CD14-positive monocyte (primary cell): ENCODE results near the gene WWOX. TPM values are rescaled to one million over a fixed set of nuclear protein-coding genes. Genes with fewer than 3 reads are reported as not detected.

Experiments used
- DNase-seq, 3 donors: peaks; one replicate each; pipeline ENCODE4 v3.0.0-alpha.2; 2011 to 2022
- H2AFZ ChIP-seq: 2 replicates; pipeline ENCODE4 v1.6.0; 2012; ENCODE audit warnings: mild to moderate bottlenecking, low read depth, low read length, inconsistent platforms; ENCODE audit not compliant: insufficient read depth, poor library complexity, severe bottlenecking
- H3K27ac ChIP-seq, 2 donors: 1 replicate in 1 of 2; 2 replicates in 1 of 2; pipeline ENCODE4 v1.5.1; 2012 to 2013; ENCODE audit warnings: low read length in 2 of 2, control low read depth in 1 of 2, inconsistent platforms in 1 of 2, low read depth in 1 of 2, mild to moderate bottlenecking in 1 of 2
- H3K27me3 ChIP-seq, 2 donors: one replicate each; pipeline versions ENCODE4 v1.6.0 to v1.6.1; 2011 to 2013; ENCODE audit warnings: low read length in 2 of 2; ENCODE audit not compliant: control insufficient read depth in 2 of 2, insufficient read depth in 2 of 2
- H3K36me3 ChIP-seq, 2 donors: replicated peaks in 1 of 2; 1 replicate in 1 of 2; 2 replicates in 1 of 2; pipeline versions ENCODE4 v1.5.1 to v1.6.1; 2012 to 2013; ENCODE audit warnings: low read length in 2 of 2, control low read depth in 1 of 2, inconsistent platforms in 1 of 2, mild to moderate bottlenecking in 1 of 2; ENCODE audit not compliant: insufficient read depth in 2 of 2, control insufficient read depth in 1 of 2
- H3K4me1 ChIP-seq, 2 donors: 1 replicate in 1 of 2; 2 replicates in 1 of 2; pipeline versions ENCODE4 v1.5.1 to v1.6.1; 2012 to 2013; ENCODE audit warnings: low read length in 2 of 2, control low read depth in 1 of 2, inconsistent platforms in 1 of 2, mild to moderate bottlenecking in 1 of 2, moderate library complexity in 1 of 2; ENCODE audit not compliant: insufficient read depth in 2 of 2, control insufficient read depth in 1 of 2
- H3K4me2 ChIP-seq: replicated peaks from 2 replicates; pipeline ENCODE3; 2012; ENCODE audit warnings: low read length, moderate library complexity, mild to moderate bottlenecking; ENCODE audit not compliant: poor library complexity, severe bottlenecking; ENCODE audit errors: extremely low read depth
- H3K4me3 ChIP-seq, 3 experiments: fragments of 200-600 bp in 1 of 3; sonication (generic) in 1 of 3; replicated peaks in 1 of 3; 1 replicate in 2 of 3; 2 replicates in 1 of 3; pipeline ENCODE4 v1.5.1; 2011 to 2013; ENCODE audit warnings: low read length in 3 of 3, mild to moderate bottlenecking in 3 of 3, control low read depth in 2 of 3, low read depth in 2 of 3, inconsistent platforms in 1 of 3, moderate library complexity in 1 of 3
- H3K79me2 ChIP-seq: 2 replicates; pipeline ENCODE4 v1.6.0; 2012; ENCODE audit warnings: mild to moderate bottlenecking, control low read depth, inconsistent platforms, low read length, moderate library complexity; ENCODE audit not compliant: insufficient read depth
- H3K9ac ChIP-seq: 2 replicates; pipeline ENCODE4 v1.6.0; 2017; ENCODE audit warnings: low read length, mild to moderate bottlenecking; ENCODE audit not compliant: insufficient read depth, poor library complexity, severe bottlenecking
- H3K9me3 ChIP-seq, 2 donors: replicated peaks in 1 of 2; 1 replicate in 1 of 2; 2 replicates in 1 of 2; pipeline versions ENCODE4 v1.5.1 to v1.6.1; 2012 to 2013; ENCODE audit warnings: low read length in 2 of 2, control low read depth in 1 of 2; ENCODE audit not compliant: control insufficient read depth in 1 of 2, insufficient read depth in 1 of 2
- H4K20me1 ChIP-seq: 2 replicates; pipeline ENCODE4 v1.6.0; 2012; ENCODE audit warnings: mild to moderate bottlenecking, low read length, control low read depth, moderate library complexity; ENCODE audit not compliant: insufficient read depth
- H3K27ac Mint-ChIP-seq, 7 donors: one replicate each; pipeline ENCODE4 v1.8.0; 2020; ENCODE audit warnings: mild to moderate bottlenecking in 7 of 7, mixed read lengths in 7 of 7, moderate library complexity in 6 of 7, inconsistent platforms in 2 of 7
- H3K27me3 Mint-ChIP-seq, 3 donors: one replicate each; pipeline ENCODE4 v1.8.0; 2021 to 2022; ENCODE audit warnings: low read depth in 3 of 3, mild to moderate bottlenecking in 3 of 3, mixed read lengths in 3 of 3, moderate library complexity in 3 of 3, inconsistent platforms in 1 of 3
- H3K36me3 Mint-ChIP-seq, 2 donors: one replicate each; pipeline ENCODE4 v1.8.0; 2020; ENCODE audit warnings: mixed read lengths in 2 of 2, inconsistent platforms in 1 of 2, mild to moderate bottlenecking in 1 of 2
- H3K4me1 Mint-ChIP-seq: one replicate; pipeline ENCODE4 v1.8.0; 2020; ENCODE audit warnings: mild to moderate bottlenecking, mixed read lengths
- H3K4me3 Mint-ChIP-seq, 2 donors: one replicate each; pipeline ENCODE4 v1.8.0; 2020; ENCODE audit warnings: mild to moderate bottlenecking in 2 of 2, mixed read lengths in 2 of 2, moderate library complexity in 1 of 2
- H3K9me3 Mint-ChIP-seq, 7 donors: one replicate each; pipeline ENCODE4 v1.8.0; 2020 to 2022; ENCODE audit warnings: mixed read lengths in 7 of 7, mild to moderate bottlenecking in 6 of 7, moderate library complexity in 6 of 7, inconsistent platforms in 2 of 7
- CTCF ChIP-seq: fragments of 200-600 bp; IDR thresholded peaks from one replicate; pipeline ENCODE4 v1.8.0; 2022; ENCODE audit warnings: antibody characterized with exemption, mild to moderate bottlenecking
- WGBS: methylation state at CpG from one replicate; pipeline ENCODE4 v1.1.5; 2013; ENCODE audit warnings: missing lambda C conversion rate; ENCODE audit not compliant: insufficient coverage; 5-methylcytosine and 5-hydroxymethylcytosine counted together
- intact Hi-C, 2 donors: fragments of 100-400 bp; cut with micrococcal nuclease; formaldehyde crosslinking; loops; one replicate each; pipeline versions ENCODE4 v1.15.0 to v1.15.1; 2023
- polyA plus RNA-seq, 3 donors: library from polyadenylated mRNA; depleted of rRNA in 1 of 3; unstranded in 2 of 3; stranded (reverse) in 1 of 3; fragments of 300-500 nt in 2 of 3; fragments of >200 nt in 1 of 3; fragmentation: Illumina TruSeq in 2 of 3; gene quantifications; 1 replicate in 2 of 3; 2 replicates in 1 of 3; pipeline ENCODE4 v1.2.3, GENCODE V29; 2012 to 2021

Gene WWOX
- polyA plus RNA-seq, 3 donors: 4.0 to 7.0 (median 6.3) TPM

- H3K9me3 Mint-ChIP-seq: no peaks in the 10 kb centered on the region
- H3K27me3 Mint-ChIP-seq: peaks cover 0 to 3% (median 0%) of the 10 kb centered on the region in 3 donors
- H2AFZ ChIP-seq: no peak overlapping the region
- no peak for DNase-seq
- no peak for TF ChIP-seq CTCF
- WGBS: 98% methylated on average over 7 of the region's 10 CpGs
- H4K20me1 ChIP-seq: no peaks in the 10 kb centered on the region
- no peaks in the 10 kb centered on the region for H3K27me3 ChIP-seq
- no peaks in the 10 kb centered on the region for H3K79me2 ChIP-seq
- H3K4me3 Mint-ChIP-seq: no peak overlapping the region
- peaks cover 13% of the 10 kb centered on the region for H3K4me1 Mint-ChIP-seq
- no peak overlapping the region for H3K4me2 ChIP-seq
- no peak overlapping the region for H3K9ac ChIP-seq
- intact Hi-C loops: no loop called here
- H3K27ac ChIP-seq: no peak overlapping the region
- no peak overlapping the region for H3K27ac Mint-ChIP-seq
- no peaks in the 10 kb centered on the region for H3K9me3 ChIP-seq
- peaks cover 9 to 13% of the 10 kb centered on the region in 2 donors for H3K4me1 ChIP-seq
- no peak overlapping the region for H3K4me3 ChIP-seq
- H3K36me3 Mint-ChIP-seq: no peaks in the 10 kb centered on the region
- H3K36me3 ChIP-seq: no peaks in the 10 kb centered on the region
Observed at GRCh38 chr16:79104567-79104966, 1005.1 kb downstream of the WWOX start.

GRCh38 chr16:79107301-79107700 lies 1007.8 kb downstream of the WWOX start:
- no peak overlapping the region for H3K4me2 ChIP-seq
- H3K4me3 ChIP-seq: no peak overlapping the region
- H3K27ac Mint-ChIP-seq: no peak overlapping the region
- no peaks in the 10 kb centered on the region for H4K20me1 ChIP-seq
- no peaks in the 10 kb centered on the region for H3K27me3 ChIP-seq
- H2AFZ ChIP-seq: no peak overlapping the region
- H3K79me2 ChIP-seq: no peaks in the 10 kb centered on the region
- H3K36me3 Mint-ChIP-seq: no peaks in the 10 kb centered on the region
- H3K9ac ChIP-seq: no peak overlapping the region
- no peak overlapping the region for H3K27ac ChIP-seq
- peaks cover 0 to 3% (median 0%) of the 10 kb centered on the region in 7 donors for H3K9me3 Mint-ChIP-seq
- H3K27me3 Mint-ChIP-seq: peaks cover 0 to 3% (median 0%) of the 10 kb centered on the region in 3 donors
- TF ChIP-seq CTCF: no peak
- H3K4me1 ChIP-seq: peaks cover 0 to 5% of the 10 kb centered on the region in 2 donors
- no peaks in the 10 kb centered on the region for H3K36me3 ChIP-seq
- no peaks in the 10 kb centered on the region for H3K9me3 ChIP-seq
- WGBS: 95% methylated on average over 4 of the region's 7 CpGs
- intact Hi-C loops: no loop called here
- H3K4me1 Mint-ChIP-seq: peaks cover 6% of the 10 kb centered on the region
- no peak for DNase-seq
- H3K4me3 Mint-ChIP-seq: no peak overlapping the region
